ENCODE measurements around the gene ZNF408.

GRCh38 chr11:46697303-46697702 is 3.5 kb upstream of the ZNF408 start:
- TF ChIP-seq CTCF (IDR thresholded peaks at IDR 0.05; ENCODE audit: poor library complexity, severe bottlenecking) (no peak), RAD21 (conservative IDR thresholded peaks at IDR 0.05) (no peak), POLR2AphosphoS5 (IDR thresholded peaks at IDR 0.05) (no peak), EZH2 (IDR thresholded peaks at IDR 0.05; ENCODE audit: borderline replicate concordance, insufficient read depth, low read length, poor library complexity, severe bottlenecking) (no peak), EP300 (conservative IDR thresholded peaks at IDR 0.05; ENCODE audit: poor library complexity, severe bottlenecking) (no peak), TAF1 (IDR thresholded peaks at IDR 0.05; ENCODE audit: low read depth) (no peak), SMC3 (conservative IDR thresholded peaks at IDR 0.05; ENCODE audit: poor library complexity) (no peak), MXI1 (conservative IDR thresholded peaks at IDR 0.05; ENCODE audit: poor library complexity, severe bottlenecking) (no peak)
- TF ChIP-seq, protein P1, sequence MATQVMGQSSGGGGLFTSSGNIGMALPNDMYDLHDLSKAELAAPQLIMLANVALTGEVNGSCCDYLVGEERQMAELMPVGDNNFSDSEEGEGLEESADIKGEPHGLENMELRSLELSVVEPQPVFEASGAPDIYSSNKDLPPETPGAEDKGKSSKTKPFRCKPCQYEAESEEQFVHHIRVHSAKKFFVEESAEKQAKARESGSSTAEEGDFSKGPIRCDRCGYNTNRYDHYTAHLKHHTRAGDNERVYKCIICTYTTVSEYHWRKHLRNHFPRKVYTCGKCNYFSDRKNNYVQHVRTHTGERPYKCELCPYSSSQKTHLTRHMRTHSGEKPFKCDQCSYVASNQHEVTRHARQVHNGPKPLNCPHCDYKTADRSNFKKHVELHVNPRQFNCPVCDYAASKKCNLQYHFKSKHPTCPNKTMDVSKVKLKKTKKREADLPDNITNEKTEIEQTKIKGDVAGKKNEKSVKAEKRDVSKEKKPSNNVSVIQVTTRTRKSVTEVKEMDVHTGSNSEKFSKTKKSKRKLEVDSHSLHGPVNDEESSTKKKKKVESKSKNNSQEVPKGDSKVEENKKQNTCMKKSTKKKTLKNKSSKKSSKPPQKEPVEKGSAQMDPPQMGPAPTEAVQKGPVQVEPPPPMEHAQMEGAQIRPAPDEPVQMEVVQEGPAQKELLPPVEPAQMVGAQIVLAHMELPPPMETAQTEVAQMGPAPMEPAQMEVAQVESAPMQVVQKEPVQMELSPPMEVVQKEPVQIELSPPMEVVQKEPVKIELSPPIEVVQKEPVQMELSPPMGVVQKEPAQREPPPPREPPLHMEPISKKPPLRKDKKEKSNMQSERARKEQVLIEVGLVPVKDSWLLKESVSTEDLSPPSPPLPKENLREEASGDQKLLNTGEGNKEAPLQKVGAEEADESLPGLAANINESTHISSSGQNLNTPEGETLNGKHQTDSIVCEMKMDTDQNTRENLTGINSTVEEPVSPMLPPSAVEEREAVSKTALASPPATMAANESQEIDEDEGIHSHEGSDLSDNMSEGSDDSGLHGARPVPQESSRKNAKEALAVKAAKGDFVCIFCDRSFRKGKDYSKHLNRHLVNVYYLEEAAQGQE (IDR thresholded peaks at IDR 0.05; ENCODE audit: borderline replicate concordance), result no peak
